Measurements from ENCODE around the gene GNAT2. TPM values are rescaled to one million over a fixed set of nuclear protein-coding genes. Genes with fewer than 3 reads are reported as not detected.

Gene GNAT2
- total RNA-seq: under 0.01 TPM in 2 replicates

DNA sequence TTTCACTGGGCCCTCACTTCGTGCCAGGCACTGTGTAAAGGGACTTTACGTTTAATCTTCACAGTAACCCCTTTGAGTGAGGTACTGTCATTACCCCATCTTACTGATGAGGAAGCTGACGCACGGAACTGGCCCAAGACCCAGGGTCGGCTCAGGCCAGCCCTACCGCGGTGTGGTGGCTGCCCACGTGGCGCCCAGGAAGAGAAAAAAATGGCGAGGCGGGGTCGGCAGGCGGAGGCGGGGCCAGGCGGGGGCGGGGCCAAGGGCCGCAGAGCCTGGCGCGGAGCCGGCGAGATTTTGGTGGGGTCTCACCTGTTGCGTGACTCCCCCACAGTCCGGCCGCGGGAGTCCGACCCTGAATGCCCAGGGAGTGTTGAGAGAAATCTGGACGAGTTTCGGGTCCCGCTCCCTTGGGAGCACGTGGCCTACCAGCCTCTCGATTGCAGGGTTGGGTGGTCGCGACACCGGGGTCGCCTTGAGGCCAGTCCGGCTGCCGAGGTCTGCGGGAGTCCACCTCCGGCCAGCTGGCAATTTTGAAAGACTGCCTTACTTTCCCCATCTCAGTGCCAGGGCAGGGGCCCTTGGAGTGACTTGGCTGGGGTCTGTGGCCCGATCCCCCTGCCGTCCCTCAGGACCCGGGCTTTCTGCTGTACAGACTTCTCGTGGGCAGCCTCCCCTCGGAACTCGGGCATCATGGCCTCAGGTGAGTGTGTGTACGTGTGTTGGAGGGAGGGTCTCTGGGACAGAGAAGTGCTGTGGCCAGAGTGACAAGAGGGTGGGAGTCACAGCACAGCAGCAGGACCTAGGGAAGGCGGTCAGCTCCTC, at the start of gene GNAT2, which contains the start of gene AMPD2:
Gene GNAT2, minus strand, starts transcription at position 41 of the 825 bp plus-strand sequence. CDS start 6,746 bp downstream, outside the sequence.
Gene AMPD2, plus strand, starts transcription at position 262 of the 825 bp plus-strand sequence. CDS start 1,339 bp downstream, outside the sequence.

DNA sequence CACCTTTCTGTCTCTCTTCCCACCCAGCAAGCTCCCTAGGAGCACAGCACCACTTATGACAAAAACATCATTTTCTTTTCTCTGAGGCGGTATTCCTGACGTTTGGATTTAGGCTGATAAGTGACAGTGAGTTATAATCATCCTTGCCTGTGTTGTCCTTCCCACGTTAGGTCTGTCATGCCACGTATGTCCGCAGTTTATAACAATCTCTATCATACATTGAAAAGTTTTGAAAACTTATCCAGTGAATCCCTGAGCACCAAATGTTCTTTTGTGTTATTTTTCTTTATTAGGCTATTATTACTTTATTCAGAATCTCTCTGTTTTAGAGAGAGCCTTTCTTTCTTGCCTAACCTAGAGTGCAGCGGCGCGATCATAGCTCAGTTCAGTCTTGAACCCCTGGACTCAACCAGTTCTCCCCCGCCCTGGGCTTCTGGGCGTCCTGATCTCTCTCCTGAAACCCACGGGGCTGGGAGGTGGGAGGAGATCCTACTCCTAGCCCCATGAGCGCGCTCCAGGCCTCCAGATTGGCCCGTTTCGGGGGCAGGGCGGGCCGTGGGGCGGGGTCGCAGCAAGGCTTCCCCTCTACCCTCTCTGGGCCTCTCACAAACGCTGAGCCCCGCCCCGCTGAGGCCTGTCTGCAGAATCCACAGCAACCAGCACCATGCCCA, 48.2 kb upstream of the GNAT2 start, which contains the start of gene GSTM2:
Gene GSTM2, plus strand, starts transcription at position 606 of the 671 bp plus-strand sequence. Its CDS starts 59 bp downstream, at position 665.

DNA sequence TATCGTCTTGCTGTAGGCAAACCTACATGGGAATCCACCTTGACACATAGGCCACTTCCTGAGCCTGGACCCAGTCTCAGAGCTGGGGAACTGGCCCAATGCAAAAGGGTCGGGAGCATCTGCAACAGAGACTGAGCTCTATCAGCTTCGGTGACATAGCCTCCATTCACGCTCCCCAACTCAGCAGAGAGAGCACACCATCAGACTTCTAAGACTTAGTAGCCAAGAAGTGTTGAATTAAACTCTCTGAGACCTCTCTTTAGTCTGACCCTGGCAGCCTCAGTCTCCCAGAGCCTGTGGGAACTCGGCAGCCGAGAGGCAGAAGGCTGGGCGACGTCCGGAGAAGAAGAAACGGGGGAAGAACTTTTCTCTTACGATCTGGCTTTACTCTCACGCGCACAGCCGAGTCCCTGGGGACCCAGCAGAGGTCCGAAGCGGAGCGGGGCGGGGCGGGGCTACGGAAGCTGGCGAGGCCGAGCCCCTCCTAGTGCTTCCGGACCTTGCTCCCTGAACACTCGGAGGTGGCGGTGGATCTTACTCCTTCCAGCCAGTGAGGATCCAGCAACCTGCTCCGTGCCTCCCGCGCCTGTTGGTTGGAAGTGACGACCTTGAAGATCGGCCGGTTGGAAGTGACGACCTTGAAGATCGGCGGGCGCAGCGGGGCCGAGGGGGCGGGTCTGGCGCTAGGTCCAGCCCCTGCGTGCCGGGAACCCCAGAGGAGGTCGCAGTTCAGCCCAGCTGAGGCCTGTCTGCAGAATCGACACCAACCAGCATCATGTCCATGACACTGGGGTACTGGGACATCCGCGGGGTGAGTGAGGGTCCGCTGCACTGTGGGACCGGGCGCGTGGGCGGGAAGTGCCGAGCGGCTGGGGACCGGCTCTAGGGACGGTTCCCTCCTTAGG, 36.5 kb upstream of the GNAT2 start, which contains the start of gene GSTM4:
Gene GSTM4, plus strand, starts transcription at position 485 of the 905 bp plus-strand sequence. Its CDS starts 291 bp downstream, at position 776.

Other genes starting within 250 kb of the GNAT2 start
- gene SORT1, start 221.7 kb downstream of the GNAT2 start, total RNA-seq: 7.3 and 24.2 TPM in 2 replicates
- gene PSMA5, start 193.2 kb downstream of the GNAT2 start, total RNA-seq: 35.8 and 62.7 TPM in 2 replicates
- 0.19 and 0.56 TPM in 2 replicates for gene SYPL2, start 153.1 kb downstream of the GNAT2 start, total RNA-seq
- gene ATXN7L2, start 135.7 kb downstream of the GNAT2 start, total RNA-seq: 2.1 and 2.5 TPM in 2 replicates
- 5.8 and 6.2 TPM in 2 replicates for gene CYB561D1, start 125.5 kb downstream of the GNAT2 start, total RNA-seq
- 0.58 and 1.7 TPM in 2 replicates for gene AMIGO1, start 109.9 kb downstream of the GNAT2 start, total RNA-seq
- under 0.01 TPM in 1 of 2 replicates, not detected in the other for gene GPR61, start 79.7 kb downstream of the GNAT2 start, total RNA-seq
- 15.2 and 19.9 TPM in 2 replicates for gene GNAI3, start 71.0 kb downstream of the GNAT2 start, total RNA-seq
- 84.5 and 98.4 TPM in 2 replicates for gene AMPD2, start 221 bp upstream of the GNAT2 start, total RNA-seq
- gene GSTM4, start 36.5 kb upstream of the GNAT2 start, total RNA-seq: 3.5 and 7.9 TPM in 2 replicates
- gene GSTM2, start 48.4 kb upstream of the GNAT2 start, total RNA-seq: 5.4 and 17.5 TPM in 2 replicates
- 7.0 TPM in 1 of 2 replicates, not detected in the other for gene GSTM1, start 68.2 kb upstream of the GNAT2 start, total RNA-seq
- gene GSTM5, start 92.6 kb upstream of the GNAT2 start, total RNA-seq: 0.19 and 3.9 TPM in 2 replicates
- 35.7 and 87.9 TPM in 2 replicates for gene GSTM3, start 121.4 kb upstream of the GNAT2 start, total RNA-seq
- not detected in 2 replicates for gene EPS8L3, start 144.3 kb upstream of the GNAT2 start, total RNA-seq